Activated naive CD8-positive, alpha-beta T cell (primary cell): ENCODE data around the gene SLC7A7.
"Not testable (repeated sequence)": the region's sequence is repeated elsewhere in the genome, so short reads cannot be mapped to it uniquely, and the experiment has no call there.

Source experiments
- H3K27ac Mint-ChIP-seq: one replicate; pipeline ENCODE4 v1.8.0; 2021; ENCODE audit warnings: mixed read lengths
- H3K27me3 Mint-ChIP-seq: one replicate; pipeline ENCODE4 v1.8.0; 2021; ENCODE audit warnings: mixed read lengths
- H3K36me3 Mint-ChIP-seq: one replicate; pipeline ENCODE4 v1.8.0; 2021; ENCODE audit warnings: mixed read lengths
- H3K4me1 Mint-ChIP-seq: one replicate; pipeline ENCODE4 v1.8.0; 2021; ENCODE audit warnings: low read depth, mixed read lengths
- H3K4me3 Mint-ChIP-seq: one replicate; pipeline ENCODE4 v1.8.0; 2021; ENCODE audit warnings: mild to moderate bottlenecking, mixed read lengths
- H3K9me3 Mint-ChIP-seq: one replicate; pipeline ENCODE4 v1.8.0; 2021; ENCODE audit warnings: low read depth, mixed read lengths

The SLC7A7 gene

DNA sequence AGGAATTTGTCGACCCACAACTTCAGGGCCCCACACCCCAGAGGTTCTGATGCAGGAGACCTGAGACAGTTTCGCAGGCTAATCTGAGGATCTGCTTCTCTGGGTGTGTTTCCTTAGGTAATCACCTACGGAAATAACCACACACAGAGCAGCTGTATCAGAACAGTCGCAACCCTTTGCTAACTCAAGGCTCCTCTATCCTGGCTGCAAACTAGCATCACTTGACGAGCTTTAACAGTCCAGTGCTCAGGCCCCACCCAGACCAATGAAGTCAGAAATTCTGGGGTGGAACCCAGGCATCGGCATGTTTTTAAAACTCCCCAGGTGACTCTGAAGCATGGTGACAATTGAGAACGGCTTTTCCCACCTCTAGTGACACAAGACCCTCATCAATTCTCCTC, 20.7 kb downstream of the SLC7A7 start:
- no peak overlapping the region for H3K4me3 Mint-ChIP-seq
- H3K4me1 Mint-ChIP-seq: no peaks in the 10 kb centered on the region
- no peaks in the 10 kb centered on the region for H3K9me3 Mint-ChIP-seq
- no peak overlapping the region for H3K27ac Mint-ChIP-seq
- H3K36me3 Mint-ChIP-seq: no peaks in the 10 kb centered on the region
- peaks cover 5% of the 10 kb centered on the region for H3K27me3 Mint-ChIP-seq

DNA sequence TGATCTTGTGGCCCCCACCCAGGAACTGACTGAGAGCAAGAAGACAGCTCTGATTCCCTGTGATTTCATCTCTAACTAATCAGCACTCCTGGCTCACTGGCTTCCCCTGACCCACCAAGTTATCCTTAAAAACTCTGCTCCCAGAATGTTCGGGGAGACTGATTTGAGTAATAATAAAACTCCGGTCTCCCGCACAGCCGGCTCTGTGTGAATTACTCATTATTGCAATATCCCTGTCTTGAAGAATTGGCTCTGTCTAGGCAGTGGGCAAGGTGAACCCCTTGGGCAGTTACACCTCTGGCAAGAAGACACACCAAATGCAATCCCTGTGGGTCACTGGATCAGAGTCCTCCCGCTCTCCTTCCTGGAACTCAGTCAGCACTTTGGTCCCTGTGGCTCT, 21.3 kb downstream of the SLC7A7 start:
- no peak overlapping the region for H3K4me3 Mint-ChIP-seq
- H3K4me1 Mint-ChIP-seq: no peaks in the 10 kb centered on the region
- no peaks in the 10 kb centered on the region for H3K9me3 Mint-ChIP-seq
- H3K27me3 Mint-ChIP-seq: peaks cover 2% of the 10 kb centered on the region
- H3K36me3 Mint-ChIP-seq: no peaks in the 10 kb centered on the region
- H3K27ac Mint-ChIP-seq: no peak overlapping the region

DNA sequence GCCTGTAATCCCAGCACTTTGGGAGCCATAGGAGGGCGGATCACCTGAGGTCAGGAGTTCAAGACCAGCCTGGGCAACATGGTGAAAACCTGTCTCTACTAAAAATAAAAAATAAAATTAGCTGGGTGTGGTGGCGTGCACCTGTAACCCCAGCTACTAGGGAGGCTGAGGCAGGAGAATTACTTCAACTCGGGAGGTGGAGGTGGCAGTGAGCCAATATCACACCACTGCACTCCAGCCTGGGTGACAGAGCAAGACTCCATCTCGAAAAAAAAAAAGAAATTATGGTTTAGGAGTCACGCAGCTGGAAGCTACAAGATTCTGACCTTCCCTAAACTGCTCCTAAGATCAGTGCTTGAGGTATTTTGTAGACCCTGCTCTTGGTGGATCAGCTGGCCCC, 21.7 kb downstream of the SLC7A7 start:
- not testable (repeated sequence) for H3K9me3 Mint-ChIP-seq, H3K4me3 Mint-ChIP-seq, H3K36me3 Mint-ChIP-seq, H3K4me1 Mint-ChIP-seq, H3K27ac Mint-ChIP-seq, H3K27me3 Mint-ChIP-seq

DNA sequence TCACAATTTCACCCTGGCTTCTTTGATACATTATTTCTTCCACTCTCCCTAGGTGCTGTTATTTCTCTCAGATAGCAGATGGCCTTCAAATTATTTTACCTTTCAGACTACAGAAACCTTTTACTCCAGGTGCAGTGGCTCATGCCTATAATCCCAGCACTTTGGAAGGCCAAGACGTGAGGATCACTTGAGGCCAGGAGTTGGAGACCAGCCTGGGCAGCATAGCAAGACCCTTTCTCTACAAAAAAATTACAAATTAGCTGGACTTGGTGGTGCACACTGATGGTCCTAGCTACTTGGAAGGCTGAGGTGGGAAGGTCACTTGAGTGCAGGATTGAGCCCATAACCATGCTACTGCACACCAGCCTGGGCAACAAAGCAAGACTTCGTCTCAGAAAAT, 23.1 kb downstream of the SLC7A7 start:
- Mint-ChIP-seq H3K4me1 (no peaks in the 10 kb centered on the region), H3K4me3 (no peak overlapping the region), H3K27me3 (peaks cover 1% of the 10 kb centered on the region), H3K27ac (no peak overlapping the region), H3K36me3 (no peaks in the 10 kb centered on the region), H3K9me3 (no peaks in the 10 kb centered on the region)

DNA sequence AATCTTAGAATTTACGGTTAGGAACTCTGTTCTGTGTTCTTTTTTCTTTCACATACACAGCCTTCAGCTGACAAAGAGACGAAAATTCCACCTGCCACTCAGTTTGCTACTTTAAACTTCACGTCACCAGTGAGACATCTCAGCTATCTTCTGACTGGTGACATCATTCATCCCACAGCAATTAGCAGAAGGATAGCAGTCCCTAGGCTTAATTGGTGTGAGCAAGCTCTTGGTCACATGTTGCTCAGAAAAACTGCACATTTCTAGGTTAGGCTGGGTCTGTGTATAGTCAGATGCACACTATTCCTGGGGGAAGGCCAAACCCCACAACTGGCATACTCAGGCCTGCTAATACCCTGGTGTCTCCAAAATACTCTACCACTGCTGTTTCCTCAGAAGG, 23.9 kb downstream of the SLC7A7 start:
- Mint-ChIP-seq H3K9me3 (no peaks in the 10 kb centered on the region), H3K4me3 (no peak overlapping the region), H3K36me3 (no peaks in the 10 kb centered on the region), H3K4me1 (no peaks in the 10 kb centered on the region), H3K27ac (no peak overlapping the region), H3K27me3 (peaks cover 1% of the 10 kb centered on the region)

DNA sequence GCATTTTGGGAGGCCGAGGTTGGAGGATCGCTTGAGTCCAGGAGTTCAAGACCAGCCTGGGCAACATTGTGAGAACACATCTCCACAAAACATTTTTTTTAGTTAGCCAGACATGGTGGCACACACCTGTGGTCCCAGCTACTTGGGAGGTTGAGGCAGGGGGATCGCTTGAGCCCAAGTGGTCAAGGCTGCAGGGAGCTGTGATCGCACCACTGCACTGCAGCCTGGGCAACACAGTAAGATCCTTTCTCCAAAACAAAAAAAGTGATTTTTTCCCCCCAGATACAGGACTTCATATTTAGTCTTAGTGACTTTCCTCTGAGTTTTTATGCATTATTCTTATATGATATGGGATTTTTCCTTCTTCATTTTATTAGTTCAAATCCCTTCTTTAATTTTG, 28.6 kb downstream of the SLC7A7 start:
- Mint-ChIP-seq H3K27ac (no peak overlapping the region), H3K27me3 (no peaks in the 10 kb centered on the region), H3K4me3 (no peak overlapping the region), H3K36me3 (no peaks in the 10 kb centered on the region), H3K9me3 (no peaks in the 10 kb centered on the region), H3K4me1 (no peaks in the 10 kb centered on the region)

DNA sequence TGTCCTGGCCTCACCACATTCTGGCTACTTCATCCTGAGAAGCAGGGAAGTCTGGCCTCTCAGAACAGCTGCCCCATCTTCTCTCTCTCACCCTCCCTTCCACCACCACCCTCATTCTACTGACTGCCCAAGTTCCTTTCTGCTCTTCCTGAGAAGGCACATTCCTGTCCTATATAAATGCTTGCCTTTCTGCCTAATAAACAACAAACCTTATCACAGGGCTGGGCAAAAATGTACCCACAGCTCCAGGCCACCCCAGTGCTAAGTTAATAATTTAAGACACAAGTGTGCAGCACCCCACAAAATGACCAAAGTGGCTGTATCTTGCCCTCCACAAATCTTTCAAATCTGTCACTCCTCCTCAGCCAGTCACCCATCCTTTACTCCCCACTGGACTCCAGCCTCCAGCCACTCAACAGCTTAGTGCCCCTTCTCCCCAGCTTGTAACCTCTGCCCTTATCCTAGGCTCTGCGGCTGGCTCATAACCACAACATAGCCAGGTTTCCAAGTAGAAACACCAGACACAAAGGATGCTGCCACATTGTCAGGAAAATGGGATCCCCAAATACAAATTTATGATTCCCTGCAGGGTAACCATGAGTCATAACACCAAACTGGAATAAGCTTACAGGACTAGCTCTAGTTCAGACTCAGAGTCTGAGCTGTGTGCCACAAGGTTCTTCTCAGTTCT, 33.8 kb downstream of the SLC7A7 start:
- Mint-ChIP-seq H3K27me3 (no peaks in the 10 kb centered on the region), H3K27ac (no peak overlapping the region), H3K4me1 (no peaks in the 10 kb centered on the region), H3K4me3 (no peak overlapping the region), H3K36me3 (no peaks in the 10 kb centered on the region), H3K9me3 (no peaks in the 10 kb centered on the region)

DNA sequence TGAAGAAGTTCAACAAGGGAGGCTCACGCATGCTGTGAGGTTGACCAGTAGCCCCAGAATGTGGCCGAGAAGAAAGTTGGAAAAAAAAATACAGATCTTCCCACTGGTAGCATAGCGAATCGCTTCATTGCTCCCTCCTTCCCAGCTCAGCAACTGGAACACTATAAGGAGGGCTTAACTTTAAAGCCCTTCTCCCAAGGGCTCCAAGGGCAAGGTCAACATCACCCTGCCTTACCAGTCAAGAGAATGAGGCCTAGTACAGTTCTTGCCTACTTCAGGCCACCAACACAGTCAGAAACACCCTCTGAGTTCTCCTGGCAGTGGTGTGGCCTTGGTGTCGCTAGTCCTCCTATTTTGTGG, 34.3 kb downstream of the SLC7A7 start:
- no peak overlapping the region for H3K4me3 Mint-ChIP-seq
- no peaks in the 10 kb centered on the region for H3K9me3 Mint-ChIP-seq
- no peaks in the 10 kb centered on the region for H3K4me1 Mint-ChIP-seq
- no peaks in the 10 kb centered on the region for H3K36me3 Mint-ChIP-seq
- no peak overlapping the region for H3K27ac Mint-ChIP-seq
- H3K27me3 Mint-ChIP-seq: no peaks in the 10 kb centered on the region

DNA sequence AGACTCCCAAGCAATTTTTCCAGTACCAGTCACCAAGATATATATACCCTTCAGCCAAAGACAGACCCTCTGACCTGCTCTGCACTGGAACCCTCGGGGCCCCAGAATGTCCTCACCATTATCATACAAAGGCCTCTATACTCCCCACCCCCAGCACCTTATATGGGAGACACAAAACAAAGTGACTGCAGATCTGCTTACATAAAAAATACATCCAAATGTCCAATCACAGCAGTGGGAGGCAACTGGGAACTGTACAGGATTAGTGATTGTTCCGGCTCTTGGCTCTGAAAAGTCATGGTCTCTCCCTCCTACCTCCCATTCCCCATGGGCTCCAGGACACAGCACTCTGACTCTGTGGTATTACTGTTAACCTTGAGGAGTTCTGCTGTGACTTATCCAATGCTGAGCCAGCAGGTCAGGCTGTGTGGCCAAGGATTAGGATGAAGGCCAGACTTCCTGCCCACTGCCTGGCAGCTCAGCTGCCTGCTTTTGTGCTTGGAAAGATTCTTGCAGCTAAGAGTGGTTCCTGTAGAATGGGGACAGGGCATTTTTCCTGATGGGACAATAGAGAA, 35.0 kb downstream of the SLC7A7 start:
- no peak overlapping the region for H3K4me3 Mint-ChIP-seq
- no peaks in the 10 kb centered on the region for H3K4me1 Mint-ChIP-seq
- H3K27me3 Mint-ChIP-seq: no peaks in the 10 kb centered on the region
- no peak overlapping the region for H3K27ac Mint-ChIP-seq
- peaks cover 2% of the 10 kb centered on the region for H3K36me3 Mint-ChIP-seq
- no peaks in the 10 kb centered on the region for H3K9me3 Mint-ChIP-seq

DNA sequence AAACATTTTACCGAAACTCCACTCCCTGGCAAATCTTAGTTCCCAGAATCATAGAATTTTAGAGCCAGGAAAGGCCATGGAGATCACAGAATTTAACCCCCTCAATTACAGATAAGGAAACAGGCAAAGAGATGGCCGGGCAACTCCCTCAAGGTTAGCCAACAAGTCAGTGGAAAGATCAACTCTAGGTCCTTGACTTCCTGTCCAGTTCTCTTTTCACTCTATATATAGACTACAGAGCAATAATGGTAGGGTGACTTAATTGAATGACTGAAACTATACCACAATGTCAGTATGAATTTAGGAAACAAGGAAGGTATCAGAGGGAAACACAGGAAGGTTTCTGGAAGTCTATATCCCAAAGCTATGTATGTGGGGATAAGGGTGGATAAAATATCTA, 37.2 kb downstream of the SLC7A7 start:
- Mint-ChIP-seq H3K4me1 (no peaks in the 10 kb centered on the region), H3K36me3 (peaks cover 8% of the 10 kb centered on the region), H3K27ac (peak overlapping the region; percentile 24), H3K4me3 (no peak overlapping the region), H3K9me3 (no peaks in the 10 kb centered on the region), H3K27me3 (no peaks in the 10 kb centered on the region)

DNA sequence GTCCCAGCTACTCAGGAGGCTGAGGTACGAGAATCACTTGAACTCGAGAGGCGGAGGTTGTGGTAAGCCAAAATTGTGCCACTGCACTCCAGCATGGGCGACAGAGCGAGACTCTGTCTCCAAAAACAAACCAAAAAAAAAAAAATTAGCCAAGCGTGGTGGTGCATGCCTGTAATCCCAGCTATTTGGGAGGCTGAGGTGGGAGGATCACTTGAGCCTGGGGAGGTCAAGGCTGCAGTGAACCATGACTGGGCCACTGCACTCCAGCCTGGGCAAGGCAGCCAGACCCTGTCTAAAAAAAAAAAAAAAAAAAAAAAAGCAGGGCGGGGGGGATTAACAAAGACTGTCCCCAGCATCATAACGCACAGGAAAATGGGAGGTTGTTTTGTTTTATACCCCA, 38.4 kb downstream of the SLC7A7 start:
- not testable (repeated sequence) for H3K27me3 Mint-ChIP-seq, H3K4me3 Mint-ChIP-seq, H3K36me3 Mint-ChIP-seq, H3K9me3 Mint-ChIP-seq, H3K4me1 Mint-ChIP-seq, H3K27ac Mint-ChIP-seq

DNA sequence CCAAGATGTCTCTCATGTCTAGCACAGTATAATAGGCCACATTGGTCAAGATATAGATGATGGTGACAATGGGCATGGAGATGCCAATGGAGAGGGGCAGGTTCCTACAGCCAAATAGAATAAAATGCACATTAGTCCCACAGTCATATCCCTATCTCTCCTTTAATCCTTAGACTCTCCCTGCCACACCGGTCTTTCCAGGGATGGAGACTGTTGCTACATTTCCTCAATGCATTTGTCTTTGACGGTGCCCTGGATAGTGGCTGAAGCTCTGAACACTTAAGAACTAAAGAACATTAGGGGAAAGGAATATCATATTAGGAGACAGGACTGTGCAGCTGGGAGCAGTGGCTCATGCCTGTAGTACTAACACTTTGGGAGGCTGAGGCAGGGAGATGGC, 39.0 kb downstream of the SLC7A7 start:
- H3K9me3 Mint-ChIP-seq: no peaks in the 10 kb centered on the region
- H3K27ac Mint-ChIP-seq: no peak overlapping the region
- H3K36me3 Mint-ChIP-seq: peaks cover 10% of the 10 kb centered on the region
- H3K27me3 Mint-ChIP-seq: no peaks in the 10 kb centered on the region
- H3K4me1 Mint-ChIP-seq: no peaks in the 10 kb centered on the region
- no peak overlapping the region for H3K4me3 Mint-ChIP-seq

DNA sequence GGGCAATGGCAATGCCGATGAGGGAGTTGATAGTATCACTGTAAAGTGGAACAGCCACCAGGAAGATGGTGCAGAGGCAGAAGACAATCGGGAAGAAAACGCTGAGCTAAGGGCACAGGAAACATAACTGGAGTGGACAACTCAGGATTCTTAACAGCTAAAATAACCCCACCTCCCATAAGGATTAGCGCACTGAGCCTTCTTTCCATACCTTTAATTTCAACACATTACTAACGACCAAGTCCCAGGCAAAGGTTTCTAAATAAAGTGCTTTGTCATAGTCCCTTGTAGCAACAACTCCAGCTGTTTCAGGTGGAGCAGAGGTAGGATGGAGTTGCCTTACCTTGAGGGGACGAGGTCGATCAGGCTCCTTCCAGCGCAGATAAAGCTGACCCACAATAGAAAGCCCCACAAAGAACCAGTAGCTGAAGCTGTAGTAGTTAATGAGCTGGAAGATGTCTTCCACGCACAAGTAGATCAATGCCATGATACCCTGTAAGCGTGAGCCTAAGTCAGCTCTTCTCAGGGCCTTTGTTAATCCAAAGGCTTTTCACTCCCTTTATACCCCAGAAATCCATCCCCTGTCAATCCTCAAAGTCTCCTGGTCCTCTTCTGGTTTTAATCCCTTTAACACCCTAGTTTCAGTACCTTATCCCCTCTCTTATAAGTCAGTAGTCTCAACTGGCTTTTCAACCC, 41.1 kb downstream of the SLC7A7 start:
- no peaks in the 10 kb centered on the region for H3K9me3 Mint-ChIP-seq
- H3K27me3 Mint-ChIP-seq: no peaks in the 10 kb centered on the region
- peak overlapping the region; percentile 64 for H3K27ac Mint-ChIP-seq
- H3K4me1 Mint-ChIP-seq: peaks cover 3% of the 10 kb centered on the region
- H3K36me3 Mint-ChIP-seq: peaks cover 19% of the 10 kb centered on the region
- H3K4me3 Mint-ChIP-seq: peak overlapping the region; percentile 34

DNA sequence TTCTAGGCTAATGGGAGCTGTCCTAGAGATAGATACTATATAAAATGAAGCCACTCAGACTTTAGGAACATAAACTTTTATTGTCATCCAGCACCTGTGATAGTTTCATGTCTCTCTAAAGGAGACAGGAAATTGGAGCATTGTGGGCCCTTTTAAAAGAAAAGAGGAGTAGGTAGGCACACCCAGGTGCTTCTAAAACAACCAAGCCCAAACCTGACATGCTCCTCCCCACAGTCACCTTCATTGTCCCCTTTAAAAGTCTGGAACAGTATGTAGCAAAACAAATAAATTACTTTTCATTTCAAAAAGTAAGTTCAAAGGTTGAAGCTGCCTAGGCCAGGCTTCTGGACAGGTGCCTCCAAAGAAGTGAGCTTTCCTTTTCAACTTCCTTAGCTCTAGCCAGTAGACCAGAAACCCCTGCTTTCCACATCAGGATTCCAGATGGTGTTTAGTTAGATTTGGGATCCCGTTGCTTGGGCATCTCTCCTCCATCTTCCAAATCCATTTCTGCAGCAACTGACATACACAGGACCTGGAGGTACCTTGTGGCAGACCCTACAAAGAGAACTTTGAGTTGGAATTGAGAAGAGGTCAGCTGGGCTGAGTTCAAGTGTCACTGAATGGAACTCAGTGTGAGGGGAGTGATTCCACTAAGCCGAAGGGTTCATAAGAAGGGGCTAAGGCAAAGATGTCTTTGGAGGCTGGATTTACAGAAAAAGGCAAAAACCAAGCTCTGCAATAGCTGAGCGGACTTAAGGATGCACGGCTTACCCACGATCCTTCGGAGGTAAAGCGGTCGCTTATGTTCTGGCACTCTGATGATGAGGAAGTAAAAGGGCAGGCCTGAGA, 41.8 kb downstream of the SLC7A7 start:
- Mint-ChIP-seq H3K27me3 (no peaks in the 10 kb centered on the region), H3K4me3 (peak overlapping the region; percentile 34), H3K9me3 (no peaks in the 10 kb centered on the region), H3K36me3 (peaks cover 21% of the 10 kb centered on the region), H3K27ac (peak overlapping the region; percentile 64), H3K4me1 (peaks cover 7% of the 10 kb centered on the region)

DNA sequence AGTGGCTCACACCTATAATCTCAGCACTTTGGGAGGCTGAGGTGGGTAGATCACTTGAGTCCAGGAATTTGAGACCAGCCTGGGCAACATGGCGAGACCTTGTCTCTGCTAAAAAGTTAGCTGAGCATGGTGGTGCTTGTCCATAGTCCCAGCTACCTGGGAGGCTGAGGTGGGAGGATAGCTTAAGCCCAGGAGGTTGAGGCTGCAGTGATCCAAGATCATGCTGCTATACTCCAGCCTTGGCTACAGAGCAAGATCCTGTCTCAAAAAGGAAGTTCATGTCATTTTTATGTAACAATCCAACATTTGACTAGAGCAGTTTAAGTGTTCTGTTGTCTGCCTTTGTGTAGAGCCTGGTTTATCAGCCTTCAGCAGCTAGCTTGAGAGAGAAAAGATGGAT, 42.5 kb downstream of the SLC7A7 start:
- Mint-ChIP-seq H3K9me3 (no peaks in the 10 kb centered on the region), H3K36me3 (peaks cover 24% of the 10 kb centered on the region), H3K4me1 (peaks cover 14% of the 10 kb centered on the region), H3K27ac (no peak overlapping the region), H3K4me3 (no peak overlapping the region), H3K27me3 (no peaks in the 10 kb centered on the region)
